HG02840 (cell line): ENCODE measurements around the gene HNRNPUL1.

ENCODE experiments used
- ATAC-seq: cut with Tn5 transposase; IDR thresholded peaks from one replicate; pipeline ENCODE4 v1.9.1; 2021; ENCODE audit warnings: mild to moderate bottlenecking, moderate library complexity, moderate number of reproducible peaks; ENCODE audit not compliant: unreplicated experiment, low FRiP score

Gene HNRNPUL1

DNA sequence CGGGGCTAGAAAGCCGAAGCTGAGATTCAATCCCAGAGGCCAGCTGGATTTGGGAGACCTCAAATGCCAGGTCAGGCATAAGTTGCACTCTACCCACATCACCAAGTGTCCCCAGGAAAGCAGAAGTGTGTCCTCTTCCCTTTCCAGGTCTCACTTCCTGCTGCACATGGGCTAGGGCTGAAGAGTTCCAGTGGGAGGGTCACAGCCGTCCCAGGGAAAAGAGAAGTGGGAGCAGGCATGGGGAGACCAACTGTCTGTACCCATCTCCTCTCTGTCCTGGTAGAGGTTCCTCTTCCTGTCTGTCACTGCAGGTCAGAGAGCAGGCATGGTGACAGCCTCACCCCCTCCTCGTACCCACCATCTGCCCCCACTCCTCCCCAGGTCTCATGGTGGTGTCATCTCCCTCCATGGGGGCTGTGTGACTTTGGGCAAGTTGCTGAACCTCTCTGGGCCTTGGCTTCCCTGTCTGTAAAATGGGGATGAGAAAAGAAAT, 30.4 kb upstream of the HNRNPUL1 start:
- ATAC-seq: no peak

DNA sequence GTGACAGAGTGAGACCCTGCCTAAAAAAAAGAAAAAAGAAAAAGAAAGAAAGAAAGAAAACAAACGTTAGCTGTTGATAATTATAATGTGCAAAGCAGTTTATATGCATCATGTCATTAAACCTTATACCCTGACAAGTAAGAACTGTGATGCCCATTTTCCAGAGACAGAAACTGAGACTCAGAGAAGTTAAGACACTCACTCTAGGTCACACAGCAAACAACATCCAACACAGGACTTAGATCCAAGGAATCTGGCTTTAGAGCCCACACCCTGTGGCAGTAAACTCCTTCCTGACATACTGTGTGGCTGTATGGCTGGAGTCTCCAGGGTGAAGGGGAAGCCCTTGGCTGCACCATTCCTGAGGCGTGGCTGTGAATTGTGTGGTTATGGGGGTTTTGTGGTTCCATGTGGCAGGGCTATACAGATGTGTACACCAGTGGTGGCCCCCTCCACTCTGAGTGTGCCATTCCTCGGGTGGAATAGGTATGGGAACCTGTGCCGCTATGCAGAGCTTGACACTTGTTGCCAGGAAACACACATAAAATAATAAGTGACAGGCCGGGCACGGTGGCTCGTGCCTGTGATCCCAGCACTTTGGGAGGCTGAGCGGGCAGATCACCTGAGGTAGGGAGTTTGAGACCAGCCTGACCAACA, 29.5 kb upstream of the HNRNPUL1 start:
- no peak for ATAC-seq

DNA sequence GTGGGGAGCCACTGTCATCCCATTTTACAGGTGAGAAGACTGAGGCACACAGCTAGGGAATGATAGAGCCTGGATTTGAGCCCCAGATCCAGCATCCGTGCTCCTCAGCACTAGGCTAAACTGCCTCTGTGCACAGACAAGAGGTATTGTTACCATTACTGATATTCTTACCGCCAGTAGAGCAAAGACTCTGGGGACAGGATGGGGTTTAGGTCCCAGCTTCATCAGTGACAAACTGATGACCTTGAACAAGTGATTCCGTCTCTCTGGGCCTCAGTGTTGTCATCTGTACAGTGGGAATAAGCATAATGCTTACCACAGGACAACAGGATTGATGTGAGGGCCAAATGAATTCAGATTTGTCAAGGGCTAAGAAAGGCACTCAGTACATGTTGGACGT, 28.7 kb upstream of the HNRNPUL1 start:
- no peak for ATAC-seq

DNA sequence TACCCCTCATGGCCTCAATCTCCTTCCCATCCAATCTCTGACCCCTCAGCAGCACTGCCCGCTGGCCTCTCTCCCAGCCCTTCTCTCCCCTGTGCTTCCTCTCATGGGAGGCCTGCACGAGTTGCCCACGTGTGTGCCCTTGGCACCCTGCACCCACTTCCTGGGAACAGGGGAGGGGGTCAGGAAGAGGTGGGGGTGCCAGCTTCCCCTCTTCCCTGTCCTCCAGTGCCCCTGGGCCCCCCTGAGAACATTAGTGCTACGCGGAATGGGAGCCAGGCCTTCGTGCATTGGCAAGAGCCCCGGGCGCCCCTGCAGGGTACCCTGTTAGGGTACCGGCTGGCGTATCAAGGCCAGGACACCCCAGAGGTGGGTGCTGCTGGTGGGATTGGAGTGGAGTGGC, 25.9 kb upstream of the HNRNPUL1 start:
- no peak for ATAC-seq

DNA sequence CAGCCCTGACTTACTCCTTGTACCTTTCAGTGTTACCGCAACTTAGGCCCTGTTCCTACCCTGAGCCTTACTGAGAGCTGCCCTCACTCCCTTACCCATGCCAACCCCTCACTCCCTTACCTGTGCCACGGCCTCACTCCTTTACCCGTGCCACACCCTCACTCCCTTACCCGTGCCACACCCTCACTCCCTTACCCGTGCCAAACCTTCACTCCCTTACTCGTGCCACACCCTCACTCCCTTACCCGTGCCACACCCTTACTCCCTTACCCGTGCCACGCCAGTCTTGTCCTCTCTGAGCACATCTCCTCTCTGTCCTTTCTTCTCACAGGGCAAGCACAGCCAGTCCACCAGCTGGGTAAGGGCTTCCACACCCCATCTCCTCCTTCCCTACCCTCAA, 24.8 kb upstream of the HNRNPUL1 start:
- ATAC-seq: no peak

DNA sequence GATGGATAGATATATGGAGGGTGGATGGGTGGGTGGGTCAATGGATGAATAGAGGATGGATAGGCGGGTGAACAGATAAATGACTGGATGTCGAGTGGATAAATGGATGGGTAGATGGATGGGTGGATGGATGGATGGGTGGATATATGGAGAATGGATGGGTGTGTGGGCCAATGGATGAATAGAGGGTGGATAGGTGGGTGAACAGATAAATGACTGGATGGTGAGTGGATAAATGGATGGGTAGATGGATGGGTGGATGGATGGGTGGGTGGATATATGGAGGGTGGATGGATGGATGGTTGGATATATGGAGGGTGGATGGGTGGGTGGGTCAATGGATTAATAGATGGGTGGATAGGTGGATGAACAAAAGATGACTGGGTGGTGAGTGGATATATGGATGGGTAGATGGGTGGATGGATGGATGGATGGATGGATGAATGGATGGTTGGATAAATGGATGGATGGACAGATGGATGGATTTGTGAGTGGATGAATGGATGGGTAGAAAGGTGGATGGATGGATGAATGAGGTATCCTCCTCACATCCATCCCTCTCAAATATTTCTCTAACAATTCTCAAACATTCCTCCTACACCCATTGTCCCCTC, 24.1 kb upstream of the HNRNPUL1 start:
- no peak for ATAC-seq

DNA sequence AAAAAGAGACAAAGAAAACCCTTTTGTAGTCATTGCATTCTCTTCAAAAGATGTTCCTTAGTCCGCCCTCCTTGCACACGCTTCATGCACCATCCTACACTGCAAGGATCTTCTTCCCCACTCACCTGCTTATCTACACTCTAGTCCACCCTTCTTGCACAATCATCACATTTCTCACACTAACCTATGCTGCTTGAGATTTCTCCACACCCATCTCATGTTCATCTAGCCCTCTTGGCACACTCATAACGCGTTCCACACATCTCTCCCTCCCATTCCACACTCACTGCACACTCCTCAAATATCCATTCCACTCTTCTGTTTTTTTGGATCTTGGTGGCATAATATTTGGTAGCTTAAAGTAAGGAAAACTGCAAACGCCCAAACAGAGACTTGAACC, 22.3 kb upstream of the HNRNPUL1 start:
- no peak for ATAC-seq

DNA sequence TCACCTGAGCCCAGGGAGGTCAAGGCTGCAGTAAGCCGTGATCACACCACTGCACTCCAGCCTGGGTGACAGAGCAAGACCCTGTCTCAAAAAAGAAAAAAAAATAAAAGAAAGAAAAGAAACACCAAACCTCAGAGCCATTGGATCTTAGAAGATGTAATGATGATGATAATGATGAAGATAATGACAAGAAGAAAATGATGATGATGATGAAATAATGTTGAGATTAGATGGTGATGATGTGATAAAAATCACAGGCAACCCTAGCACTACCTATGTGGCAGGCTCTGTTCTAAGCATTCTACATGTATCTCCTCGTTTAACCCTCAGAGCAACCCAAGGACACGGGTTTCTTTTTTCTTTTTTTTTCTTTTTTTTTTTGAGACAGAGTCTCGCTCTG, 20.1 kb upstream of the HNRNPUL1 start:
- no peak for ATAC-seq

DNA sequence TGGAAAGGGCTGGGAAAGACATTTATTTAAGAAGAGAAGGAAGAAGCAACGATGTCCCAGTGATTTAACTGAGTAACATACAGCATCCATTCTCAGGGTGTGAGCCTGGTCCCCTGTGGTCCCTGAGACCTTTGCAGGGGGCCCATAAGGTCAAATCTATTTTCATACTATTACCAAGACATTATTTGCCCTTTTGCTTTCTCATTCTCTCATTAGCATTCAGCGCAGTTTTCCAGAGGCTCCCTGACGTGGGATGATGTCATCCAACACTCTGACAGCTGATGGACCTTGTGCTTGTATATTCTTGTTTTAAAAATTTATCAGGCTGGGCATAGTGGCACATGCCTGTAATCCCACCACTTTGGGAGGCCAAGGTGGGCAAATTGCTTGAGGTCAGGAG, 18.3 kb upstream of the HNRNPUL1 start:
- no peak for ATAC-seq

DNA sequence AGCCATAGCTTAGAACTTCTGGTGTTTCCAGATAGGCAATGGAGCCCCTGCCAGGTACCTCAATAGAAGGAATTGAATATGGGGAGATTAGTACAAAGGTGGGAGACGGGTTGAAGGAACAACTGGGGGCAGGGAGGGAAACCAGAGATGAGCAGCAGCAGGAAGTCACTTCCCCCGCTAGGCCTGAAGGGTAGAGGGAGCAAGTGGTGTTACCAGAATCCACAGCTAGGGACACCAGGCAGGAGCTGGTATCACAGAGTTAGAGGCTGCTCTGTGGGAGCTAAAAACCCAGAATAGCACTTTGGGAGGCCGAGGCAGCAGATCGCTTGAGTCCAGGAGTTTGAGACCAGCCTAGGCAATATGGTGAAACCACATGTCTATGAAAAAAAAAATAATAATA, 15.3 kb upstream of the HNRNPUL1 start:
- no peak for ATAC-seq

DNA sequence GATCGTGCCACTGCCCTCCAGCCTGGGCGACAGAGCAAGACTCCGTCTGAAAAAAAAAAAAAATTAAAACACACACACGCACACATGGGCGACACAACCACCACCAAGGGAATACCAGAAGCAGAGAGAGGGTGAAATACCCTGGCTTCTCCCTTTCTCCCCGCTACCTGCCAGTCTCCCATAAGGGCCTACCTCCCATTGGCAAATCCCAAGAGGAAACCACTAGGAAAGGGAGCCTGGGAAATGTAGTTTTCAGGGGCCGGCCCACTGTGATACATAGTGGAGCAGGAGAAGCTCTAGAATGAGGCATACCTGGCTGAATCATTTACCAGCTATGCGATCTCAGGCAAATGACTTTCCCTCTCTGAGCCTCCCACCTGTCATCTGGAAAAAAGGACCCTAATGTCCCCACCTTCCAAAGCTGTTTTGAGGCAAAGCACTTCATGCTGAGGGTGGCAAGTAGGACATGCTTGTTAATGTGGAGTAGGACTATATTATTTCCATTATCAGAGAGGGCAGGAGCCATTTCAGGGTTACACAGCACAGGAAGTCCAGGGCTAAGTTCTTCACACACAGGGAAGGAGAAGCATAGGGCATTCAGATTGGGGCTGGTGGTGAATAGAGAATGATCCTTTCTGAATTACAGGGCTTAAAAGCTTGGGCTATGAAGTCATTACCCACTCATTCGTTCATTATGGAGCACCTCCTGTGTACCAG, 14.3 kb upstream of the HNRNPUL1 start:
- no peak for ATAC-seq

DNA sequence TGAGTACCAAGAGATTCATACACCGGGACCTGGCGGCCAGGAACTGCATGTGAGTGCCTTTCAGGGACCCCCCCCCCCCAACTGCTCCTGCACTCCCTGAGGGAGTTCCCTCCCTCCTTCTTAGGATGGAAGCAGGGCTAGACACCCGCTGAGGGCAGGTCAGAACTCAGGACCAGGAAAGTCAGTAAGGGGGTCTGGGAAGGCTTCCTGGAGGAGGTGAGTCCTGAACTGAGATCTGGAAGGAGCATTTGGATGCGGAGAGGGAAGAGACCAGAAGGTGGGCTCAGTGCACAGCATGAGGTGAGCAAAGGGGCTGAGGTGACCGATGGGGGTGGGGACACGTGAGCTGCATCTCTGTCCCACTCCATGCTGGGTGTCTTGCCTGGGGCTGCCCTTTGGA, 10.5 kb upstream of the HNRNPUL1 start:
- no peak for ATAC-seq

DNA sequence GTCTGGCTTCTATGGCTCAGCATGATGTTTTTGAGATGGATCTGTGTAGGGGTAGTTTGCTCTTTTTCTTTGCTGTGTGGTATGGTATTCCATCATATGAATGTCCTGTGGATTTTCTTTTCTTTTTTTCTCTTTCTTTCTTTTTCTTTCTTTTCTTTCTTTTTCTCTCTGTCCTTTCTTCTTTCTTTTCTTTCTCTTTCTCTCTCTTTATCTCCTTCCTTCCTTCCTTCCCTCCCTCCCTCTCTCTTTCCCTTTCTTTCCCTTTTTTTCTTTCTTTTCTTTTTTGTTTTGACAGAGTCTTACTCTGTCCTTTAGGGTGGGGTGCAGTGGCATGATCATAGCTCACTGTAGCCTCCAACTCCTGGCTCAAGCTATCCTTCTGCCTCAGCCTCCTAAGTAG, 9.0 kb upstream of the HNRNPUL1 start:
- ATAC-seq: no peak

DNA sequence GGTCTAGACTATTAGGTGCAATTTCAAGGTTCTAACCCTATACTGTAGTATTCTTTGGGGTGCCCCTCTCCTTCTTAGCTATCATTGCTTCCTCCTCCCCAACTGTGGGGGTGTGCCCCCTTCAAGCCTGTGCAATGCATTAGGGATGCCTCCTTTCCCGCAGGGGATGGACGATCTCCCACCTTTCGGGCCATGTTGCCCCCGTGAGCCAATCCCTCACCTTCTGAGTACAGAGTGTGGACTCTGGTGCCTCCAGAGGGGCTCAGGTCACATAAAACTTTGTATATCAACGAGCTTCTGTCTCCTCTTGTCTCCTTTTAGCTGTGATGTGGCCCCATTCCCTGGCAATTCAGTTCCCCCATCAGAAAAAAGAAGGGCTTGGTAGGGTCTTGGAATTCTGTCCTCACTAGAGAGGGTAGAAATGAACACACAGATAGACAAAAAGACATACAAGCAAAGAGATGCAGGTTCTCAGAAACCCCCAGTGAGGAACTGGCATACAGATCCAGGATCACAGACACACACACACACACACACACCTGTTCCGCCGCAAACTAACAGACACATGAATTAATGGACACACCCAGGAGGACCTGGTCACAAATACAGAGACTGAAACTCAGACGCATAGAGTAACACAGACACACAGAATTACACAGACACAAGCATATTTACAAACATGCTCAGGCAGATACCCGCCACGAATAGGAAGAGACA, 2.5 kb upstream of the HNRNPUL1 start:
- no peak for ATAC-seq

DNA sequence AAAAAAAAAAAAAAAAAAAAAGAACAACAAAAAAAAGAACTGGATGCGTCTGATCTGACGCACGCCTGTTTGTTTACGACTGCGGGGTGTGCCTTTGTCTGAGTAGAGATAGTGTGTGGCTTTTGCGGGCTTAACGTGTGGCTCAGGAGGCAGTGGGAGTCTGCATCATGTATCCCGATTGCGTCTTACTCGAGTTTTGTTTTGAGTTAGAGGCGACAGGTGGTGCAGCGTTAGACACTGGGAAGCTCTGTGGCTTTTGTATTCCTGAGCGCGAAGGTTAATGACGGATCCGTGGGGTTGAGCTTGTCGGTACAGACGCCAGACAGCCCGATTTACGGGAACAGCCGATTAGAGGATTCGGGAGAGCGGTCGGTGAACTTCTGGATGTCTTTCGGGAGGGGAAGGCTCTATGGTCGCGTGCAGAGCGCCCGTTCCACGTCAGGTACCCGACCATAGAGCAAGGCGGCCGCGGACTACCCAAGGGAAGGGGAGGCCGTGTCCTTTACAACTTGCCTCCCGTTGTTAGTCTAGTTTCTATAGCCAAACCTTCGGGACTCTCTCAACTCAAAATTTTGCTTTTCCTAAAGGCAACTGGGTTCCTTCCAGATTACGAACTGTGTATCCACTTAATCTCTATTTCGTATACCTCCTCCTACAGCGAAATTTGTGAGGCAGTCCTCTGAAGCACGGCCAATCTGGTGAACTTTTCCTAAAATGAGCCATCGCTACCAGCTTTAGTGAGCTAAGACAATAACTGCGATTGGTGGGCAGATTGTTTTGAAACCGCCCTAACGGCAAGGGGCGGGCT, 926 bp upstream of the HNRNPUL1 start:
- no peak for ATAC-seq

DNA sequence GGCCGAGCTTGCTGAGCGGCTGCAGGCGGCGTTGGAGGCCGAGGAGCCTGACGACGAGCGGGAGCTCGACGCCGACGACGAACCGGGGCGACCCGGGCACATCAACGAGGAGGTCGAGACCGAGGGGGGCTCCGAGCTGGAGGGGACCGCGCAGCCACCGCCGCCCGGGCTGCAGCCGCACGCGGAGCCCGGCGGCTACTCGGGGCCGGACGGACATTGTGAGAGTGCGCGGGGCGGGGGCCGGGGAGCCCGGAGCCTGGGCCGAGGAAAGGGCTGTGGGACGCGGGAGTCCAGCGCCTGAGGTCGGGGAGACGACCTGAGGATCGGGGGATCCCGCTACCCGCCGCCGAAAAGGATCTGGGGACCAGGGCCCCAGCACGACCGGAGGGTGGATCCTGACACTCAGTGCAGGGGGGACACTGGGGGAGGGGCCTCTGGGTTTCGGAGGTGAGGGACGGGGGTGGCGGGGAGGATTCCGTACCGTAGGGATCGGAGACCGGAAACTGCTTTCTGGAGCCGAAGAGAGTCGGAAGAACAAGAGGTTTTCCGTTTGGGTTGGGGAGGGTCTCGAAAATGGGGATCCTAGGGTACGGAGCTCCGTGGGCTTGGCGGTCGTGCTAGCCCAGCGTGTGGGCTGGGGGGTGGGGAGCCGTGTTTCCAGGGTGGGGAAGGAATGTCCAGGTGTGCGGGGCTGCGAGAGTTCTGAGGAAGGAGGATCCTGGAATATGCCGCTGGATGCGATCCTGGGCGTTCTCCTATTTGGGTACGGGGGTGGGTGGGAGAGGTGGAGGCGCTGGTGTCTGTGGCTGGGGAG, 616 bp downstream of the HNRNPUL1 start:
- ATAC-seq: no peak

DNA sequence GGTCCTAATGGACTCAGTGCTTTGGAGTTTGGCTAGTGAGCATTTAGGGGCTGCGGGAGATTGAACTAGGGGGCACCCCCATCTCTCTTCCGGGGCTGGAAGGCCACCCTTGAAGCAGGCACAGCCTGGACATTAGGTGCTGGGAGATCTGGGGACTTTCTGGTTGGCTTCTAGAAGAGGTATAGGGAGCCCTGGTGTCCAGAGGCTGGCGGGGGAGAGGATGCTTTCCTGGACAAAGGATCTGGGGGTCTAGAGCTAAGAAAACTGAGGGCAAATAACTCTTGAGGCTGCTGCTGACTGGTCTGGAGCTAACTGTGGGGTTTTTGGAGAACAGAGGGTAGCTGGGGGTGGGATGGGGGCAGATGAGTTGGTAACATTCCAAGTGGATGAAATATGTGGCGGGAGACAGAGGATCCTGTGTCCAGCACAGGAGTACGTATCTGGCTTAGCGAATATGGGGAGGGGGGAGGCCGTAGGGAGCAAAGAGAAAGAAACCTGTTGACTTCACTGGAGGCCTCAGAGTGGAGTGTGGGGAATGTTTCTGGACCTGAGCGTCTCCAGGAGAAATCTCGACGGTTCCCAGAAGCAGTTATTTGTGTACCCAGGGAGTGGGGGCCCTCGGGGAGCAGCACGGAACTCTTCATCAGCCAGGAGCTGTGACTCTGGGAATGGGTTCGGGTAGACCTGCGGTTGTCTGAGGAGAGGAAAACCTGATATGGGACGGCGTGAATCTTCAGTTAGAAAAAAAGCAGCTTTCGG, 1.4 kb downstream of the HNRNPUL1 start:
- no peak for ATAC-seq

DNA sequence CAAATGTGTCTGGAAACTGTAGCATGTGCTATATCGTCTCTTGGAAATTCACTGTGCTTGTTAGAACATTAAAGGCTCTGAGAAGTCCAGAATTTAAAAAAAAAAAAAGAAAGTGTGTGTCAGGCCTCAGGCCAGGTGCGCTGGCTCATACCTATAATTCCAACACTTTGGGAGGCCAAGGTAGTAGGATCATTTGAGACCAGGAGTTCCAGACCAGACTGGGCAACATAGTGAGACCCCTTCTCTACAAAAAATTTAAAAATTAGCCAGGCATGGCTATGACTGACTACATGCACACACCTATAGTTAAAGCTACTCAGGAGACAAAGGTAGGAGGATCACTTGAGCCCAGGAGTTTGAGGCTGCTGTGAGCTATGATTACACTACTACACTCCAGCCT, 4.9 kb downstream of the HNRNPUL1 start:
- no peak for ATAC-seq

DNA sequence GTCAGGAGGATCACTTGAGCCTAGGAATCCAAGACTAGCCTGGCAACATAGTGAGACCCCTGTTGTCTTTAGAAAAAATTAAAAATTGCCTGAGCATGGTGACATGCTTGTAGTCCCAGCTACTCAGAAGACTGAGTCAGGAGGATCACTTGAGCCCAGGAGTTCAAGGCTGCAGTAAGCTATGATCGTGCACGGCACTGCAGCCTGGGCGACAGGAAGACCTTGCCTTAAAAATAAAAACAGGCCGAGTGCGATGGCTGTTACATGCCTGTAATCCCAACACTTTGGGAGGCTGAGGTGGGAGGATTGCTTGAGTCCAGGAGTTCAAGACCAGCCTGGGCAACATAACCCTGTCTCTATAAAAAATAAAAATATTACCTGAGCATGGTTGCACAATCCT, 5.4 kb downstream of the HNRNPUL1 start:
- no peak for ATAC-seq
